Adipocyte (in vitro differentiated cells): ENCODE data around the gene EGFL8.

Experiments
- DNase-seq: peaks from one replicate; pipeline ENCODE4 v3.0.0-alpha.2; 2015; ENCODE audit warnings: low read depth
- H3K27me3 ChIP-seq: replicated peaks from 2 replicates; pipeline ENCODE4 v1.7.0; 2013; ENCODE audit warnings: mild to moderate bottlenecking, low read length, moderate library complexity; ENCODE audit not compliant: control insufficient read depth, insufficient read depth
- H3K36me3 ChIP-seq: 2 replicates; pipeline ENCODE4 v1.7.0; 2013; ENCODE audit warnings: low read length, mild to moderate bottlenecking, moderate library complexity; ENCODE audit not compliant: control insufficient read depth, insufficient read depth, severe bottlenecking
- H3K4me1 ChIP-seq: 2 replicates; pipeline ENCODE4 v1.7.0; 2013; ENCODE audit warnings: mild to moderate bottlenecking, low read length, moderate library complexity; ENCODE audit not compliant: control insufficient read depth, insufficient read depth
- H3K4me3 ChIP-seq: 2 replicates; pipeline ENCODE4 v1.7.0; 2013; ENCODE audit warnings: mild to moderate bottlenecking, low read length, moderate library complexity
- H3K9ac ChIP-seq: 2 replicates; pipeline ENCODE4 v1.7.0; 2013; ENCODE audit warnings: mild to moderate bottlenecking, low read length, moderate library complexity
- H3K9me3 ChIP-seq: 2 replicates; pipeline ENCODE4 v1.7.0; 2013; ENCODE audit warnings: mild to moderate bottlenecking, low read length, moderate library complexity; ENCODE audit not compliant: control insufficient read depth

The EGFL8 gene

GRCh38 chr6:32164295-32164694 is at the start of gene EGFL8:
Gene EGFL8 (plus strand): TSS chr6:32164595. CDS start chr6:32166166, 1,571 bp downstream.
- Histone ChIP-seq H3K27me3 (no peaks in the 10 kb centered on the region), H3K36me3 (peaks cover 22% of the 10 kb centered on the region), H3K9ac (no peak within 1 kb of the TSS), H3K4me1 (peaks cover 7% of the 10 kb centered on the region), H3K4me3 (no peak within 1 kb of the TSS), H3K9me3 (no peaks in the 10 kb centered on the region)
- DNase-seq, result no peak

DNA sequence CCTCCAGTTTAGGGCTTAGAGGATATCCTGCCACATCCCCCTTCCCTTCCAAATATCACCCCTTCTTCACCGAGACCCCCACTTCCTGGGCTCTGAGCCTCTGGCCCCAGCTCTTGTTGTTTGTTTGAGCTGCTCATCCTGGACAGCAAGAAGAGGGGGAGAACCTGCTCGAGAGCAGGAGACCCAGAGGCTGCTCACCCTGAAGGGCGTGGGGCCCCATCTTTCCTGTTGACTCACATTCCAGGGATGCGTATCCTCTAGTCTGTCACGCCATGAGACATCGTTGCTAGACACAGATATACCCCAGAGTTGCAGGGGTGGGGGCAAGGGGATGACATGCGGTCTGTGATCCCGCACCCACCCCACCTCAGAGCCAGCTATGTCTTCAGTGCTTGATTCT is 49.6 kb upstream of the EGFL8 start:
- Histone ChIP-seq H3K4me1 (peaks cover 51% of the 10 kb centered on the region), H3K4me3 (peak overlapping the region; percentile 34), H3K9me3 (no peaks in the 10 kb centered on the region), H3K27me3 (no peaks in the 10 kb centered on the region), H3K9ac (peak overlapping the region; percentile 60), H3K36me3 (peaks cover 36% of the 10 kb centered on the region)
- DNase-seq, result peak; percentile 53

DNA sequence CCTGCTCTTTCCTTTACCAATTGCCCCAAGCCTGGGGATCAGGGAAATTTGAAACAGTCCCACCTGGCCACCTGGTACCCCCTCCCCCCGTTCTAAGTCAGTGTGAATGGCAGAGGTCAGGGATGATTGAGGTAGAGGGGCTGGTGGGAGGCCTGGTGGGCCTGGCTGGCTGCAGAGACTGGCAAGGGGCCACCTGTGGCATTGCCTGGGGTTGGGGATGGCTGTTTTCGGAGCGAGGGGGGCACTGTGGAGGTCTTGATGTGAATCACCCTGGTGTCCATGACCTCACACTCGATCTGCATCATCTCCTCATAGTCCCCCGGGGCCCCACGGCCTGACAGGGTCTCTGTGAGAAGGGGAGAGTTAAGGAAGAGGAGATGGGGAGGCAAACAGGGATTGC is 48.8 kb upstream of the EGFL8 start:
- Histone ChIP-seq H3K4me1 (peaks cover 46% of the 10 kb centered on the region), H3K9me3 (no peaks in the 10 kb centered on the region), H3K36me3 (peaks cover 39% of the 10 kb centered on the region), H3K4me3 (no peak overlapping the region), H3K9ac (peak overlapping the region; percentile 46), H3K27me3 (no peaks in the 10 kb centered on the region)
- no peak for DNase-seq

DNA sequence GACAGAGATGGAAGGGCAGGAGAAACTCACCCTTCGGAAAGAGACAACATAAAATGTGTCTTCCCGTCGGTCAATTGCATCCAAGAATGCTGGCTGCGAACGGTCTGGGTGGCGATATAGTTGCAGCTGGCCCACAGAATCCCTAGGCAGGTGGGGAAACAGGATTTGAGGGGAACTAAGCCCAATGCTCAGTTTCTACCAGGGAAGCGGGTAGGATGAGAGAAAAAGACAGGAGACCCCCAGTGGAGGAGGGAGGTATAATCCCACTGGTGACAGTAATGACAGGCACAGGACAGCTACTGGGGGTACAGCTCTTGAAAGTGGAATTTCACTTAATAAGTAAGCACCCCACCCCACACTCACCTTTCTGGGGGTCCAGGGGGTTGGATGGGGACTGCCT is 47.7 kb upstream of the EGFL8 start:
- no peak overlapping the region for H3K4me3 ChIP-seq
- no peaks in the 10 kb centered on the region for H3K27me3 ChIP-seq
- DNase-seq, result peak; percentile 45

DNA sequence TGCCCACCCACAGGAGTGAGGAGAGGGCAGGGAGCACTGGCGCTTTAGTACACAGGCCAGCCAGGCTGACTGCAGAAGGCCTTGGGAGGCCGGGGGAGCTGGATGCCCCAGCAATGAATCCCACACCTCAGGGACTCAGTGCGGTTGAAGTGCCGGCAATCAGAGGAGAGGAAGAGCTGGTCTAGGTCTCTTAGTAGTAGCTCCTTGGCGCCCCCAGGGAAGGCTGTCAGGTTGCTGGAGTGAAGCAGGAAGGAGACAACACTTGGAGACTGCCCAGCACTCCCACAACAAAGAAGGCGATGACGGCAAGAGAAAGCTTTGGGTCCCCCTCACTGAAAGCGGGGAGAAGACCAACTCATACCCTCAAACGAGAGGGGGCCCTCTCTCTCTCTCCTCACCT is 46.9 kb upstream of the EGFL8 start:
- Histone ChIP-seq H3K4me3 (no peak overlapping the region), H3K36me3 (peaks cover 55% of the 10 kb centered on the region), H3K9me3 (no peaks in the 10 kb centered on the region), H3K4me1 (peaks cover 28% of the 10 kb centered on the region), H3K27me3 (no peaks in the 10 kb centered on the region), H3K9ac (no peak overlapping the region)
- DNase-seq, result no peak

More for the DNA sequence above, 47.7 kb upstream of the EGFL8 start:
- peaks cover 35% of the 10 kb centered on the region for H3K4me1 ChIP-seq
- peaks cover 49% of the 10 kb centered on the region for H3K36me3 ChIP-seq
- H3K9me3 ChIP-seq, result no peaks in the 10 kb centered on the region
- H3K9ac ChIP-seq, result no peak overlapping the region

DNA sequence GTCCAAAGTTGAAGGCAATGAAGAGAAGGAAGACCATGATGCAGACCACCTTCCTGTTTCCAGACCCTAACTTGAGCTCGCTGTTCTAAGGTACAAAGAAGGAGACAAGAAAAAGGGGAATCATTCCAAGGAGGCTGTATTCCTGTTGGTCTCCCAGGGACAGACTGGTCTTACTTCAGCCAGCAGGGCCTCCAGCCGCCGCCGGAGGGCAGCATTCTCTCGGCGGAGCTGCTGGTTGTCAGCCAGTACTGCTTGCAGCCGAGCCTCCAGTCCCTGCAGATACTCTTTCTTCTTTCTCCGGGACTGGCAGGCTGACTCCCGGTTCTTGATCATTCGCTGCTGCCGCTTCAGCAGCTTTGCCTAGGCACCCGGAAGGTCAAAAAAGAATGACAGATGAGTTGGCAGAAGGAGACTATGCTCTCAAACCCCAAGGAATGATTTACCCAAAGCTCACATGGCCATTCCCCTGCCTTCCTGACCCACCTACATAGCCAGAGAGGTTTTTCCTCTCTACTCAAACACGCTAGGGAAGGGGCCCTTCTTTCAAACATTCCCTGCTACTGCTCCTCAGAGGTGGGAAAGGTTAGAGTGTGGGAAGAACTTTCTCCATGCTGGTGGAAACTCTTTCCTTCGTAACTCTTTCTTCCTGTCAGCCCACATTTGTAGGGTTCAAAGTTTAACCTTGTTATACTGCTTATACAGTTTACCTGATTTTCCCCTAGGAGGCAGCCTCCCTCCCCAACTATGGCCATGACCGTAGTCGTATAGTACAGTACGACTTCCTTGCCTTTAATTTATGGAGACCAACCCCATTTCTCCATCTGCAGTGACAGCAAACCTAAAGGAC is 45.4 kb upstream of the EGFL8 start:
- Histone ChIP-seq H3K4me1 (peaks cover 13% of the 10 kb centered on the region), H3K36me3 (peaks cover 67% of the 10 kb centered on the region), H3K9me3 (no peaks in the 10 kb centered on the region), H3K27me3 (no peaks in the 10 kb centered on the region), H3K4me3 (no peak overlapping the region), H3K9ac (peak overlapping the region; percentile 38)
- DNase-seq, result peak; percentile 94

DNA sequence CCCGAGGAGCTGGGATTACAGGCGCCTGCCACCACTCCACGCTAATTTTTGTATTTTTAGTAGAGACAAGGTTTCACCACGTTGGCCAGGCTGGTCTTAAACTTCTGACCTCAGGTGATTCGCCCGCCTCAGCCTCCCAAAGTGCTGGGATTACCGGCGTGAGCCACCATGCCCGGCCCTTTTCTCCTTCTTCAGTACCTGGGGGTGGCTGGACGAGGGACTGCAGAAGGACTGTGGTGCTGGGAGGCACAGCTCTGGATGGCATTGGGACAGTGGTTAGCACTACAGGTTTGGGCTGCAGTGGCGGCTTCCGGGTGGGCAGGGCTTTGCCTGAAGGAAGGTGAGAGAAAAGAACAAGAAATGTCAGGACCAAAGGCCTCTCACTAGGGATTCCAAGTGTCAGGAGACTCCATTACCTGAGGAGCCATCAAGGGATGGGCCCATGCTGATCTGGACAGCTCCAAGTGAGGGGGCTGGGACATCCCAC is 43.8 kb upstream of the EGFL8 start:
- no peaks in the 10 kb centered on the region for H3K9me3 ChIP-seq

GRCh38 chr6:32123681-32124080 is 40.7 kb upstream of the EGFL8 start:
- Histone ChIP-seq H3K9me3 (no peaks in the 10 kb centered on the region), H3K36me3 (peaks cover 59% of the 10 kb centered on the region), H3K9ac (no peak overlapping the region), H3K27me3 (no peaks in the 10 kb centered on the region), H3K4me3 (no peak overlapping the region), H3K4me1 (peaks cover 16% of the 10 kb centered on the region)
- DNase-seq, result no peak

More for the DNA sequence above, 43.8 kb upstream of the EGFL8 start:
- Histone ChIP-seq H3K4me3 (no peak overlapping the region), H3K27me3 (no peaks in the 10 kb centered on the region), H3K9ac (no peak overlapping the region), H3K4me1 (peaks cover 4% of the 10 kb centered on the region), H3K36me3 (peaks cover 79% of the 10 kb centered on the region)
- DNase-seq, result no peak

GRCh38 chr6:32126880-32127279 is 37.5 kb upstream of the EGFL8 start:
- Histone ChIP-seq H3K4me3 (peak overlapping the region; percentile 99), H3K9me3 (no peaks in the 10 kb centered on the region), H3K4me1 (peaks cover 22% of the 10 kb centered on the region), H3K9ac (peak overlapping the region; percentile 100), H3K36me3 (peaks cover 39% of the 10 kb centered on the region), H3K27me3 (no peaks in the 10 kb centered on the region)
- no peak for DNase-seq

DNA sequence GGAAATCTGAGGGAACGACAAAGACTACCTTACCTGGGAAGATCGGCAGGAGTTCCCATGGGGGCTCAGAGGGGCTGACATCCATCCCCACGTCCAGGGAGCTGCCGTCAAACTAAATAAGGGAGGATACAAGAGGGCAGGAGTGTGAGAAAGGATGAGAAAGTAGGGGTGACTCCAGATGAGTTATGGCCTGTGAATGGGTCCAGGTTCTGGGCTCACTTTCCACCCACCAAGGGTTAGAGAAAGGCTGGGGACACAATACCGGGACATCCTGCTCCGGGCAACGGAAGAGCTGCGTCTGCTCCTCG is 37.0 kb upstream of the EGFL8 start:
- Histone ChIP-seq H3K9ac (peak overlapping the region; percentile 100), H3K4me1 (peaks cover 22% of the 10 kb centered on the region), H3K36me3 (peaks cover 36% of the 10 kb centered on the region), H3K9me3 (no peaks in the 10 kb centered on the region), H3K27me3 (no peaks in the 10 kb centered on the region), H3K4me3 (peak overlapping the region; percentile 99)
- no peak for DNase-seq

- DNase-seq, result peak; percentile 100
- peaks cover 33% of the 10 kb centered on the region for H3K36me3 ChIP-seq
- H3K27me3 ChIP-seq, result no peaks in the 10 kb centered on the region
- peak within 1 kb of the TSS; percentile 100 for H3K9ac ChIP-seq
- H3K4me3 ChIP-seq, result peak within 1 kb of the TSS; percentile 99
- no peaks in the 10 kb centered on the region for H3K9me3 ChIP-seq
- H3K4me1 ChIP-seq, result peaks cover 22% of the 10 kb centered on the region
Observed at GRCh38 chr6:32127717-32128592, 36.4 kb upstream of the EGFL8 start, which contains the start of gene ATF6B. Gene ATF6B (minus strand): TSS chr6:32128246. CDS start chr6:32128207, 39 bp downstream.
